T-helper 9 cell (primary cell): ENCODE data around the gene CSNK1G2.

Experiments
- DNase-seq: peaks from one replicate; pipeline ENCODE4 v3.0.0-alpha.2; 2020

The CSNK1G2 gene

GRCh38 chr19:2026770-2027169 is 85.8 kb downstream of the CSNK1G2 start:
- DNase-seq: no peak

- no peak for DNase-seq
Observed at GRCh38 chr19:2027361-2027760, 86.4 kb downstream of the CSNK1G2 start.
